Sigmoid colon (tissue), 7 donors: ENCODE measurements around the gene TMEM198. TPM values are rescaled to one million over a fixed set of nuclear protein-coding genes. Genes with fewer than 3 reads are reported as not detected.

Experiments
- DNase-seq: peaks from one replicate; pipeline ENCODE4 v3.0.0-alpha.2; 2019
- H3K27ac ChIP-seq, 4 donors: fragments of 200-600 bp; sonication (generic); one replicate each; pipeline ENCODE4 v1.5.1; 2016 to 2019; ENCODE audit warnings: mild to moderate bottlenecking in 1 of 4
- H3K27me3 ChIP-seq, 3 donors: fragments of 200-600 bp; sonication (generic); one replicate each; pipeline ENCODE4 v1.5.1; 2019; ENCODE audit warnings: mild to moderate bottlenecking in 1 of 3
- H3K36me3 ChIP-seq, 4 donors: fragments of 200-600 bp; sonication (generic); one replicate each; pipeline ENCODE4 v1.5.1; 2016 to 2019
- H3K4me1 ChIP-seq, 4 donors: fragments of 200-600 bp; sonication (generic); one replicate each; pipeline ENCODE4 v1.5.1; 2017 to 2019
- H3K4me3 ChIP-seq, 4 donors: fragments of 200-600 bp; sonication (generic); one replicate each; pipeline ENCODE4 v1.5.1; 2017 to 2019; ENCODE audit warnings: mild to moderate bottlenecking in 2 of 4, moderate library complexity in 1 of 4
- H3K9me3 ChIP-seq, 4 donors: fragments of 200-600 bp in 3 of 4; sonication (generic) in 3 of 4; one replicate each; pipeline versions ENCODE4 v1.5.1 to v1.6.1; 2013 to 2019
- EP300 ChIP-seq, 4 donors: sonication (generic); formaldehyde crosslinking; IDR thresholded peaks; one replicate each; pipeline ENCODE4 v1.6.1; 2017; ENCODE audit warnings: antibody characterized with exemption in 4 of 4
- POLR2A ChIP-seq, 2 donors: fragments of 450-650 bp; IDR thresholded peaks; one replicate each; pipeline ENCODE4 v1.6.1; 2016; ENCODE audit warnings: antibody characterized with exemption in 2 of 2, mild to moderate bottlenecking in 2 of 2, moderate library complexity in 2 of 2
- POLR2AphosphoS5 ChIP-seq, 4 donors: sonication (generic); formaldehyde crosslinking; IDR thresholded peaks; one replicate each; pipeline ENCODE4 v1.6.1; 2017; ENCODE audit warnings: antibody characterized with exemption in 4 of 4
- WGBS, 2 donors: extraction: QIAGEN DNeasy Blood & Tissue Kit; methylation state at CpG; one replicate each; pipeline ENCODE4 v1.1.7; 2013; 5-methylcytosine and 5-hydroxymethylcytosine counted together
- intact Hi-C: fragments of 100-400 bp; cut with DNase I; formaldehyde crosslinking; loops from one replicate; pipeline ENCODE4 v1.15.1; 2023
- polyA plus RNA-seq, 3 donors: library from polyadenylated mRNA; stranded (reverse); fragments of 200-250 nt; gene quantifications; one replicate each; pipeline ENCODE4 v1.2.3, GENCODE V29; 2013
- total RNA-seq, 4 donors: library from RNA; depleted of rRNA; stranded (reverse); fragments of >200 nt; gene quantifications; one replicate each; pipeline ENCODE4 v1.1.0, GENCODE V29; 2016
- TF ChIP-seq, protein P1 (sequence below), 4 experiments: fragments of 450-650 bp in 3 of 4; fragments of 200-600 bp in 1 of 4; IDR thresholded peaks; one replicate each; pipeline ENCODE4 v1.5.1; 2016 to 2019; ENCODE audit warnings: antibody characterized with exemption in 4 of 4, mild to moderate bottlenecking in 3 of 4, moderate library complexity in 2 of 4
- donor health status: healthy with polysubstance abuse.
- donor health status: Bipolar disorder and iron deficiency.
- donor health status: healthy.

Gene TMEM198
- total and polyA plus RNA-seq, 7 donors, result 0.71 to 3.9 (median 1.6) TPM; not detected in 1

DNA sequence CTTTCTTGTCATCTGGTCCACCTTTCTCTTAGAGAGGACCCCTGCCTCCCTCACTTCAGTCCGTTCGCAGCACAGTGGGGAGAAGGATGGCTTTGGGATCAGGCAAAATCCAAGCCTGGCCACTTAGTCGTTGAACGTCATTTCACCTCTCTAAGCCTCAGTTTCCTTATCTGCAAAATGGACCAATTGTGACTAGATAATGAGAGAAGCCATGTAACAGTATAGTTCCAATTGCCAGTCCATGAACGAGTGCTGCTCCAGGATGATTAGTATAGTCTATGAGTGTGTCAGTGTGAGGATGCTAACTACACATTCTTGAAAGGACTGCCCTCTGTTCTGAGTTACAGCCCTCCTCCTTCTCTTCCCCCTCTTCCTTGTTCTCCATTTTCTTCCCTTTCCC lies 29.3 kb downstream of the TMEM198 start:
- Histone ChIP-seq H3K4me3 (no peak overlapping the region), H3K4me1 (peaks cover 0 to 15% (median 13%) of the 10 kb centered on the region in 4 donors), H3K36me3 (no peaks in the 10 kb centered on the region), H3K27ac (no peak overlapping the region), H3K9me3 (no peaks in the 10 kb centered on the region), H3K27me3 (peaks cover 0 to 27% (median 0%) of the 10 kb centered on the region in 3 donors)
- 77 to 83% methylated on average over 5 of the region's 5 CpGs for WGBS, 2 donors
- DNase-seq, result no peak
- intact Hi-C loops, result no loop called here
- no peak for TF ChIP-seq POLR2AphosphoS5 (IDR thresholded peaks at IDR 0.05)
- TF ChIP-seq, protein P1, sequence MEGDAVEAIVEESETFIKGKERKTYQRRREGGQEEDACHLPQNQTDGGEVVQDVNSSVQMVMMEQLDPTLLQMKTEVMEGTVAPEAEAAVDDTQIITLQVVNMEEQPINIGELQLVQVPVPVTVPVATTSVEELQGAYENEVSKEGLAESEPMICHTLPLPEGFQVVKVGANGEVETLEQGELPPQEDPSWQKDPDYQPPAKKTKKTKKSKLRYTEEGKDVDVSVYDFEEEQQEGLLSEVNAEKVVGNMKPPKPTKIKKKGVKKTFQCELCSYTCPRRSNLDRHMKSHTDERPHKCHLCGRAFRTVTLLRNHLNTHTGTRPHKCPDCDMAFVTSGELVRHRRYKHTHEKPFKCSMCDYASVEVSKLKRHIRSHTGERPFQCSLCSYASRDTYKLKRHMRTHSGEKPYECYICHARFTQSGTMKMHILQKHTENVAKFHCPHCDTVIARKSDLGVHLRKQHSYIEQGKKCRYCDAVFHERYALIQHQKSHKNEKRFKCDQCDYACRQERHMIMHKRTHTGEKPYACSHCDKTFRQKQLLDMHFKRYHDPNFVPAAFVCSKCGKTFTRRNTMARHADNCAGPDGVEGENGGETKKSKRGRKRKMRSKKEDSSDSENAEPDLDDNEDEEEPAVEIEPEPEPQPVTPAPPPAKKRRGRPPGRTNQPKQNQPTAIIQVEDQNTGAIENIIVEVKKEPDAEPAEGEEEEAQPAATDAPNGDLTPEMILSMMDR (IDR thresholded peaks at IDR 0.05), result no peak
- TF ChIP-seq POLR2A (IDR thresholded peaks at IDR 0.05), result no peak
- TF ChIP-seq EP300 (IDR thresholded peaks at IDR 0.05), result no peak

DNA sequence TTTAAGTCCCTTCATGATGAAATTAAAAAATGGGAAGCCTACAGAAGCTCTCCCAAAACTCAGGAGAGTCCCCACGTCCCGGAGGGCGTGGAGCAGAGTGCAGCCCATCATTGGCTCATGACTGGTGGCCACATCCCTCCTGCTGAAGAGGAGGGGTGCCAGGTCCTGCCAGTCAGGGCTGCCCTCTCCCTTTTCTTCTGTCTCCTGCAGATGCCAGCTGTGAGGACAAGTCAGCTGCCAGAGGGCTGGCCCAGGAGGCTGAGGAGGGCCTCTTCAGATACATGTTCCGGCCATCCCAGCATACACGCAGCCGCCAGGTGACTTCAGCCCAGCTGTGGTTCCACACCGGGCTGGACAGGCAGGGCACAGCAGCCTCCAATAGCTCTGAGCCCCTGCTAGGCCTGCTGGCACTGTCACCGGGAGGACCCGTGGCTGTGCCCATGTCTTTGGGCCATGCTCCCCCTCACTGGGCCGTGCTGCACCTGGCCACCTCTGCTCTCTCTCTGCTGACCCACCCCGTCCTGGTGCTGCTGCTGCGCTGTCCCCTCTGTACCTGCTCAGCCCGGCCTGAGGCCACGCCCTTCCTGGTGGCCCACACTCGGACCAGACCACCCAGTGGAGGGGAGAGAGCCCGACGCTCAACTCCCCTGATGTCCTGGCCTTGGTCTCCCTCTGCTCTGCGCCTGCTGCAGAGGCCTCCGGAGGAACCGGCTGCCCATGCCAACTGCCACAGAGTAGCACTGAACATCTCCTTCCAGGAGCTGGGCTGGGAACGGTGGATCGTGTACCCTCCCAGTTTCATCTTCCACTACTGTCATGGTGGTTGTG lies 30.9 kb downstream of the TMEM198 start:
- H3K36me3 ChIP-seq, result no peaks in the 10 kb centered on the region
- peaks cover 0 to 27% (median 0%) of the 10 kb centered on the region in 3 donors for H3K27me3 ChIP-seq
- H3K9me3 ChIP-seq, result no peaks in the 10 kb centered on the region
- peaks cover 0 to 14% (median 12%) of the 10 kb centered on the region in 4 donors for H3K4me1 ChIP-seq
- 81 to 88% methylated on average over 22 of the region's 22 CpGs for WGBS, 2 donors
- H3K27ac ChIP-seq, result no peak overlapping the region
- intact Hi-C loops, result no loop called here
- TF ChIP-seq, protein P1 (IDR thresholded peaks at IDR 0.05), result no peak
- TF ChIP-seq EP300 (IDR thresholded peaks at IDR 0.05) (no peak), POLR2AphosphoS5 (IDR thresholded peaks at IDR 0.05) (no peak), POLR2A (IDR thresholded peaks at IDR 0.05) (no peak)
- H3K4me3 ChIP-seq, result no peak overlapping the region
- DNase-seq, result no peak

DNA sequence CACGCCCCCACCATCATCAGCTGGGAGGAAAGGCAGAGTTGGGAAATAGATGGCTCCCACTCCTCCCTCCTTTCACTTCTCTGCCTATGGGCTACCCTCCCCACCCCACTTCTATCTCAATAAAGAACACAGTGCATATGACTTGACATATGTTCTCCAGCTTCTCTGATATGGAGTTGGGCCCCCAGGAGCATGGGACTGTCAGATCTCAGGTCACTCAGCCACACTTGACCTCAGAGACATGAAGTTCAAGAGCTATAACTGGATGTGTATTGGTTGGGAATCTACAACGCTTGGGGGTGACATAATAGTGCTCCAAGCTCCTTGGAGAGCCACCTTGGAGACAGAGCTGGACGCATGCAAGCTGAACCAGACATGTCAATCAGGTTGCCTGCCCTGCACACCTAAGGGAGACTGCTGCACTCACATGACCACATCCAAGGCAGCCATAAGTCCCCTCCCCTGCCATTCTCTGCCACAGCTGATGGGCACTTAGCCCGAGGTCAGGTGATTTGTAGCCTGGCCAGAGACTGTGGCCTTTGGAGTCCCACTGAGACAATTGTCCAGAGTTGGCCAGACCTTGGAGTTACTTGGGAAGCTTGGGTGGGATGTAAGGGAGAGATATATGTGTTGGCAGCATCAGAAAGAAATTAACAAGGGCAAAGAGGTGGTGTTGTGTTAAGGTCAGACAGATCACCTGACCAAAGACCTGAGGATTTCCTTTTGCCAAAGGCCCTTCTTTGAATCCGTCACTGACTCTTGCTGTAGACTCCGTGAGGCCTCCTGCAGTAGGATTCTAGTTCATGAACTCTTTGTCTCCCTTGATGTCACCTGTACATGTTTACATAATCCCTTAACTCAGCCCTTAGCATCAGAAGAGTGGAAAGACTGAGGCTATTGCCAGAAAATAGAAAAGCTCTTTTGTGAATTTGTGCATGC lies 32.0 kb downstream of the TMEM198 start:
- Histone ChIP-seq H3K27me3 (peaks cover 0 to 27% (median 0%) of the 10 kb centered on the region in 3 donors), H3K9me3 (no peaks in the 10 kb centered on the region), H3K27ac (no peak overlapping the region), H3K36me3 (no peaks in the 10 kb centered on the region), H3K4me3 (no peak overlapping the region), H3K4me1 (peaks cover 0 to 6% (median 5%) of the 10 kb centered on the region in 4 donors)
- 75 to 81% methylated on average over 6 of the region's 6 CpGs for WGBS, 2 donors
- TF ChIP-seq EP300 (IDR thresholded peaks at IDR 0.05), result no peak
- TF ChIP-seq, protein P1 (IDR thresholded peaks at IDR 0.05), result no peak
- TF ChIP-seq POLR2AphosphoS5 (IDR thresholded peaks at IDR 0.05), result no peak
- TF ChIP-seq POLR2A (IDR thresholded peaks at IDR 0.05), result no peak
- intact Hi-C loops, result no loop called here
- no peak for DNase-seq

DNA sequence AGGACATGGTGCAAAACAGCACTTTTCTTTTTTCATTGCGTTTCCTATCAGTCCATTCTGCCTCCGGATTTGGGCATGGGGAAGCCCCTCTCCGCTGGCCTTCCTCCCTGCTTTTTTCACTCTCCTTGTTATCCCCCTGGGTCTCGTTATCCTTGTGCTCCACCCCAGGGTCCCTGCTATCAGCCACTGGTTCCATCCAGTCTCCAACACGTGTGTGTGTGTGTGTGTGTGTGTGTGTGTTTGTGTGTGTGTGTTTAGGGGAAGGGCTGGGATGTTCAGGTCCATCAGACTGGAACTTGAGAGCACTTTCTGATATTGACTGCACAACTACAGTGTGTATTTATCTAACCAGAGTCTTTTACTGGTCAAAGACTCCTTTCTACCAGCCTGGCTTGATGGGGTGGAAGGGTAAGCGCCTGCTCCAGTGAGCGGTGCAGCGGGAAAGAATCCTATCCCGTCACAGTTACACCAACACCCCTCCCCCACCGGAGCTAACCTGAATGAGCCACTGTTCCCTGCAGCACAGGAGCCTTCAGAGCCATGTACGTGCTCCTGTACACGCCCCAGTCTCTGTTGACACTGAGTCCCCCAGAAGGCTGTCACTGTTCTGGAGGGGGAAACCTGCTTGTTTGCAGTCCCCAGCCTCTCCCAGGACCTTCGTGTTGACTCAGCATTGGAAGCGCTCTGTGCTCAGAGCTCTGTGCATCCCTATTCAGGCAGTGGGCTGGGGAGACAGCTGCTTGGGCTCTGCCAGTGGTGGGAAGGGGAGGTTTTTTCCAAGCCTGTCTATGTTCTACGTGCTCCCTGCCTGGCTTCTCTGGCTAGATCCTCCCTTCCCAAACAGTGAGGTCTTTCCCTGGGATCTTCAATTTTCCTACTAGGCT lies 32.9 kb downstream of the TMEM198 start:
- intact Hi-C loops, result no loop called here
- no peaks in the 10 kb centered on the region for H3K9me3 ChIP-seq
- TF ChIP-seq POLR2A (IDR thresholded peaks at IDR 0.05) (no peak), POLR2AphosphoS5 (IDR thresholded peaks at IDR 0.05) (no peak), EP300 (IDR thresholded peaks at IDR 0.05) (no peak)
- TF ChIP-seq, protein P1 (IDR thresholded peaks at IDR 0.05), result no peak
- no peaks in the 10 kb centered on the region for H3K36me3 ChIP-seq
- DNase-seq, result no peak
- H3K4me1 ChIP-seq, result peaks cover 0 to 2% (median 1%) of the 10 kb centered on the region in 4 donors
- H3K4me3 ChIP-seq, result no peak overlapping the region
- H3K27me3 ChIP-seq, result peaks cover 0 to 27% (median 0%) of the 10 kb centered on the region in 3 donors
- WGBS, 2 donors, result 23 to 42% methylated on average over 15 of the region's 15 CpGs
- no peak overlapping the region for H3K27ac ChIP-seq
